Measurements from ENCODE around the gene RGS6.

GRCh38 chr14:72123755-72124154 lies 191.5 kb downstream of the RGS6 start:
- no peak for TF ChIP-seq POLR2A (IDR thresholded peaks at IDR 0.05; ENCODE audit: low read length)
- TF ChIP-seq GATA1 (IDR thresholded peaks at IDR 0.05; ENCODE audit: low read depth, low read length) = no peak
